BE2C (cell line): ENCODE measurements around the gene JAG2.

ENCODE experiments used
- DNase-seq: peaks from one replicate; pipeline ENCODE4 v3.0.0-alpha.2; 2020
- H3K27me3 ChIP-seq: fragments of 250-450 bp; sonication (Bioruptor Pico); 2 replicates; pipeline ENCODE4 v1.5.1; 2020; ENCODE audit warnings: mild to moderate bottlenecking
- H3K36me3 ChIP-seq: fragments of 250-450 bp; sonication (Bioruptor Pico); 2 replicates; pipeline ENCODE4 v1.5.1; 2020; ENCODE audit warnings: mild to moderate bottlenecking
- H3K4me1 ChIP-seq: fragments of 250-450 bp; sonication (Bioruptor Pico); 2 replicates; pipeline ENCODE4 v1.5.1; 2020
- H3K4me3 ChIP-seq: 2 replicates; pipeline ENCODE4 v1.5.1; 2011; ENCODE audit warnings: low read depth, low read length
- H3K9me3 ChIP-seq: fragments of 250-450 bp; sonication (Bioruptor Pico); 2 replicates; pipeline ENCODE4 v1.5.1; 2020
- TF ChIP-seq, protein P1 (sequence below): IDR thresholded peaks from 2 replicates; pipeline ENCODE4 v1.5.1; 2012; ENCODE audit warnings: mild to moderate bottlenecking, low read depth, low read length

Gene JAG2

DNA sequence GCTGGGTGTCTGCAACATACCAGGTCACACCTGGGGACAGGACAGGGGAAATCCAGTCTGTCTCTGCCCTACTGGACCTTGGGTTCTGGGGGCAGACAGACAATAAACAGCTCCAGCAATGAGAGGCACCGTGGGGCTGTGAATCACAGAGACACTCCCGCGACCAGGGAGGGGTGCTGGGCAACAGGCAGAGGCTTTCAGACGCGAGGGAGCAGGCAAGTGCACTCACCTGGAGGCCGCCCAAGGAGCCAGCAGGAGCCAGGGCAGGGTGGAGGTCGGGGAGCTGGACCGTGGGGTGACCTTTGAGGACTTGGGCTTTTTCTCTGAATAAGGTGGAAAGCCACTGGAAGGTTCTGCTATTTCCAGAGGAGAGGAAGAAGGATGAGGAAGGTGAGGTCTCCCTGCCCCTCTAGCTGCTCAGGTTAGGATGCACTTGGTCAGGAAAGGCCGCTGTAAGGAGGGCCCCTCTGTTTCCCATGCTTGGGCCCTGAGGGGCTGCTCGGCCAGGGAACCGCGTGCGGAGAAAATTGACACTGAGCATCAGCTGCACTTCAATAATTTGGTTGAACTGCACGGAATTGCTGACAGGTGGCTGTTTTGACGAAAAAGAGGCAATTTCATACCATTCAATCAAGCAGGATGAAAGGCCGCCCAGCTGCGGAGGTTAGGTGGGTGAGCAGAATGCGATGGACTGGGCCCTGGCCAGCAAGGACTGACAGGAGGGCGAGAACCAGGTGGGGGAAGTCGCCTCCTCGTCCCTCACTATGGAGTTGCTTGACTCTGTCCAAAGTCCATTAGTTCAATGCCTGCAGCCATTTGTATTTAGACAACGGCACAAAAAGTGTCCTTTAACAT lies 42.2 kb downstream of the JAG2 start:
- Histone ChIP-seq H3K4me1 (no peaks in the 10 kb centered on the region), H3K36me3 (no peaks in the 10 kb centered on the region), H3K4me3 (no peak overlapping the region), H3K27me3 (peaks cover 26% of the 10 kb centered on the region), H3K9me3 (peaks cover 8% of the 10 kb centered on the region; the same call in 1 of the 2 replicates)
- TF ChIP-seq, protein P1, sequence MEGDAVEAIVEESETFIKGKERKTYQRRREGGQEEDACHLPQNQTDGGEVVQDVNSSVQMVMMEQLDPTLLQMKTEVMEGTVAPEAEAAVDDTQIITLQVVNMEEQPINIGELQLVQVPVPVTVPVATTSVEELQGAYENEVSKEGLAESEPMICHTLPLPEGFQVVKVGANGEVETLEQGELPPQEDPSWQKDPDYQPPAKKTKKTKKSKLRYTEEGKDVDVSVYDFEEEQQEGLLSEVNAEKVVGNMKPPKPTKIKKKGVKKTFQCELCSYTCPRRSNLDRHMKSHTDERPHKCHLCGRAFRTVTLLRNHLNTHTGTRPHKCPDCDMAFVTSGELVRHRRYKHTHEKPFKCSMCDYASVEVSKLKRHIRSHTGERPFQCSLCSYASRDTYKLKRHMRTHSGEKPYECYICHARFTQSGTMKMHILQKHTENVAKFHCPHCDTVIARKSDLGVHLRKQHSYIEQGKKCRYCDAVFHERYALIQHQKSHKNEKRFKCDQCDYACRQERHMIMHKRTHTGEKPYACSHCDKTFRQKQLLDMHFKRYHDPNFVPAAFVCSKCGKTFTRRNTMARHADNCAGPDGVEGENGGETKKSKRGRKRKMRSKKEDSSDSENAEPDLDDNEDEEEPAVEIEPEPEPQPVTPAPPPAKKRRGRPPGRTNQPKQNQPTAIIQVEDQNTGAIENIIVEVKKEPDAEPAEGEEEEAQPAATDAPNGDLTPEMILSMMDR: no peak
- no peak for DNase-seq

GRCh38 chr14:105124823-105125222 lies 43.8 kb downstream of the JAG2 start:
- TF ChIP-seq, protein P1: no peak
- peaks cover 9% of the 10 kb centered on the region; the same call in 1 of the 2 replicates for H3K9me3 ChIP-seq
- peaks cover 26% of the 10 kb centered on the region for H3K27me3 ChIP-seq
- H3K4me1 ChIP-seq: no peaks in the 10 kb centered on the region
- DNase-seq: no peak
- no peak overlapping the region for H3K4me3 ChIP-seq
- no peaks in the 10 kb centered on the region for H3K36me3 ChIP-seq

DNA sequence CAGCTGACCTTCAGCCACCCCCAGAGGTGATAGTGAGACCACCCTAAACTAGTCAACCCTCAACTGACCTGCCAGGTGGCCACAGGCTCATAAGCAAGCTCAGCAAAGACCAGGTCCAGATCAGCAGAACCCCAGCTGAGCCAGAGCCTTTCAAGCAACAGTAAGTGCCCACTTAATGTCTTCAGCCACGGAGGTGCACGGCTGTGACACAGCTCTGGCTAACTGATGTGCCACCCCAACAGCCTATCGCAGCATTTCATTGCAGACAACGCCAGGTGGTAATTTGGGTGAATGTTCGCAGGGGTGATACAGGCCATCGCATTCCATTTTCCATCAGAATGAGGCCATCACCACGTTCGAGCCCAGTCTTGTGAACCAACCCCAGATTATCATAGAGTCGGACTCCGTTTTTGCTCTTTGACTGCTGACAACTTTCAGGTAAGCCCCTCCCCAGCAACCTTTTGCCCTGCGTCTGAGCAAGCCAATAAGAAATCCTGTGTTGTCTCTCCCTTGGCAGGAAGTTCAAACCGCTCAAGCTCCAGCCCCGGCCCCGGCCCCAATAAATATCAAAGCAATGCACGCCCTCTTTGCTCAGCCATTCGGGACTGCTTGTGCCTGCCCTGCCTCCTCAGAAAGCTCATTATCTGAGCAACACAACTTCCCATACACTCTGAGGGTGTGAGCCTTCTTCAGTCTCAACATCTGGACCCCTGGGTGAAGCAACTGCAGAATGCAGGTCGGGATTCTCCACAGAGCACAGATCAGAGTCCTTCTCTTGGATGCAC lies 44.4 kb downstream of the JAG2 start:
- Histone ChIP-seq H3K4me1 (no peaks in the 10 kb centered on the region), H3K4me3 (no peak overlapping the region), H3K36me3 (no peaks in the 10 kb centered on the region), H3K27me3 (peaks cover 26% of the 10 kb centered on the region), H3K9me3 (peaks cover 9% of the 10 kb centered on the region; the same call in 1 of the 2 replicates)
- no peak for DNase-seq
- TF ChIP-seq, protein P1: no peak

DNA sequence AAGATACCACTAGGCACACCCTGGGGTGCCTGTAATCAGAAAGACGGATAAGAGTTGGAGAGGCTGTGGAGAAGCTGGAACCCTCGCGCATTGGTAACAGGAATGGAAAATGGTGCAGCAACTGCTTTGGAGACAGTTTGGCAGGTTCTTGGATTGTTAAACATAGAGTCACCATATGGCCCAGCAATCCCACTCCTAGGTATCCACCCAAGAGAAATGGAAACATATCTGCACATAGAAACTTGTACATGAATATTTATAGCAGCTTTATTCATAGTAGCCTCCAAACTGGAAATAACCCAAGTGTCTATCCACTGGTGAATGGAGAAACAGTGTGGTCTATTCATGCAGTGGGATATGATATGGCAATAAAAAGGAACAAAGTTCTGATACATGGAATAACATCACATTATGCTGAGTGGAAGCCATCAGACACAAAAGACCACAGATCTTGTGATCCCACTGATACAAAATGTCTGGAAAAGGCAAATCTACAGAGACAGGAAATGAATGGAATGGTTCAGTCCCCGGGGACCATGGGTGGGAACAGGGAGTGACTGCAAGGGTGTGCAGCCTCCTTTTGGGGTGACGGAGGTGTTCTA lies 45.4 kb downstream of the JAG2 start:
- no peaks in the 10 kb centered on the region for H3K36me3 ChIP-seq
- no peak overlapping the region for H3K4me3 ChIP-seq
- H3K4me1 ChIP-seq: no peaks in the 10 kb centered on the region
- H3K27me3 ChIP-seq: peaks cover 26% of the 10 kb centered on the region
- no peak for DNase-seq
- TF ChIP-seq, protein P1: no peak
- H3K9me3 ChIP-seq: peaks cover 9% of the 10 kb centered on the region; the same call in 1 of the 2 replicates

DNA sequence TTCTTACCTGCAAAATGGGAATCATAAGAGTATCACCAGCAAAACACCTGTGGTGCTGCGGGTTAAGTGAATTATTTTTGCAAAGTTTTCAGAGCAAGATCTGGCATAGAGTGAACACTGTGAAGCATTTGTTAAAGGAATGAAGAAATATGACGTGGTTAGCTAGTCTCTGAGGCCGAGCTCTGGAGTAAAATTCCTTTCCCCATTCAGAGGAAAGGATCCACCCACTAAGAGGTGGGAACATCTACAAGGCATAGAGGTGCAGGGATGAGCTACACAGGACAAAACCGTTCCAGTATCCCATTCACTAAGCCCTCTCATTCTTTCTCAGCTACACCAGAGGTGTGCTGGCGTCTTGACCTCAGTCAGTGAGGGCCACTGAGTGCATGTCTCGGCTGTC lies 48.5 kb downstream of the JAG2 start:
- H3K4me3 ChIP-seq: no peak overlapping the region
- TF ChIP-seq, protein P1: no peak
- peaks cover 9% of the 10 kb centered on the region; the same call in 1 of the 2 replicates for H3K9me3 ChIP-seq
- no peak for DNase-seq
- H3K4me1 ChIP-seq: no peaks in the 10 kb centered on the region
- H3K27me3 ChIP-seq: peaks cover 8% of the 10 kb centered on the region
- H3K36me3 ChIP-seq: no peaks in the 10 kb centered on the region
